Endothelial cell of umbilical vein (primary cell): ENCODE data around the gene WTAP. TPM values are rescaled to one million over a fixed set of nuclear protein-coding genes. Genes with fewer than 3 reads are reported as not detected.

Experiments used
- BruUV-seq: library from RNA; stranded (reverse); fragments of 400-500 nt; replicated peaks from 2 replicates; lab custom pipeline; 2021; lab: Mats Ljungman, UMichigan
- CTCF ChIA-PET: fragments of 300-600, 350-600 bp; sonication (Branson Sonifier 250); formaldehyde crosslinking; loops from one replicate; lab custom pipeline; 2021; ENCODE audit warnings: antibody characterized with exemption, inconsistent platforms; lab: Charles Lee
- POLR2A ChIA-PET: fragments of 300-600, 350-600 bp; sonication (Branson Sonifier 250); formaldehyde crosslinking; loops from one replicate; lab custom pipeline; 2021; ENCODE audit warnings: antibody characterized with exemption, inconsistent platforms; lab: Charles Lee
- DNase-seq: peaks from one replicate; pipeline ENCODE4 v3.0.0-alpha.2; 2011; ENCODE audit warnings: low read depth, low spot score
- FAIRE-seq: peaks from 2 replicates; lab custom pipeline; 2011; peaks lifted over from hg19 to GRCh38; lab: Jason Lieb, UNC
- H2AFZ ChIP-seq: 2 replicates; pipeline ENCODE4 v1.6.0; 2012; ENCODE audit warnings: low read depth, low read length, control low read depth, inconsistent platforms
- H3K27ac ChIP-seq: 2 replicates; pipeline ENCODE4 v1.5.1; 2011; ENCODE audit warnings: low read depth, mild to moderate bottlenecking, control low read depth, low read length, moderate library complexity; ENCODE audit not compliant: insufficient read depth
- H3K27me3 ChIP-seq, 2 experiments: 2 replicates each; pipeline versions ENCODE4 v1.6.0 to v1.6.1; 2011; ENCODE audit warnings: low read length in 2 of 2, mixed read lengths in 1 of 2; ENCODE audit not compliant: control insufficient read depth in 2 of 2, insufficient read depth in 2 of 2
- H3K36me3 ChIP-seq, 2 experiments: 2 replicates in 1 of 2; 3 replicates in 1 of 2; pipeline ENCODE4 v1.5.1; 2011; ENCODE audit warnings: low read length in 2 of 2, mild to moderate bottlenecking in 1 of 2, moderate library complexity in 1 of 2; ENCODE audit not compliant: control insufficient read depth in 2 of 2, insufficient read depth in 2 of 2; ENCODE audit errors: extremely low read depth in 1 of 2
- H3K4me1 ChIP-seq: 3 replicates; pipeline ENCODE4 v1.5.1; 2011; ENCODE audit warnings: mild to moderate bottlenecking, low read length; ENCODE audit not compliant: control insufficient read depth, insufficient read depth; ENCODE audit errors: extremely low read depth
- H3K4me2 ChIP-seq: 2 replicates; pipeline ENCODE4 v1.6.1; 2011; ENCODE audit warnings: low read length, control low read depth, mixed read lengths; ENCODE audit not compliant: insufficient read depth
- H3K4me3 ChIP-seq, 3 experiments: fragments of 200-600 bp in 1 of 3; sonication (generic), shearing (Covaris generic) in 1 of 3; replicated peaks in 1 of 3; 2 replicates each; pipeline ENCODE4 v1.5.1; 2011 to 2016; ENCODE audit warnings: control low read depth in 3 of 3, low read length in 3 of 3, mild to moderate bottlenecking in 2 of 3, inconsistent platforms in 1 of 3, low read depth in 1 of 3, moderate library complexity in 1 of 3; ENCODE audit not compliant: insufficient read depth in 1 of 3
- H3K79me2 ChIP-seq: 2 replicates; pipeline ENCODE4 v1.6.0; 2012; ENCODE audit warnings: low read length, inconsistent platforms; ENCODE audit not compliant: control insufficient read depth, insufficient read depth
- H3K9ac ChIP-seq: replicated peaks from 2 replicates; pipeline ENCODE3; 2011; ENCODE audit warnings: low read length, control low read depth; ENCODE audit not compliant: insufficient read depth; ENCODE audit errors: extremely low read depth
- H3K9me1 ChIP-seq: replicated peaks from 3 replicates; pipeline ENCODE4 v1.6.0; 2011; ENCODE audit warnings: mild to moderate bottlenecking, low read length; ENCODE audit not compliant: control insufficient read depth, insufficient read depth; ENCODE audit errors: extremely low read depth
- H3K9me3 ChIP-seq: replicated peaks from 2 replicates; pipeline ENCODE4 v1.5.1; 2012; ENCODE audit warnings: low read length, inconsistent platforms; ENCODE audit not compliant: control insufficient read depth, insufficient read depth
- H4K20me1 ChIP-seq: replicated peaks from 2 replicates; pipeline ENCODE3; 2011; ENCODE audit warnings: mild to moderate bottlenecking, low read length; ENCODE audit not compliant: control insufficient read depth, insufficient read depth; ENCODE audit errors: extremely low read depth
- EZH2 ChIP-seq: IDR thresholded peaks from 2 replicates; pipeline ENCODE4 v1.6.1; 2012; ENCODE audit warnings: borderline replicate concordance, low read depth, mild to moderate bottlenecking, moderate library complexity, low read length, inconsistent platforms; ENCODE audit not compliant: severe bottlenecking
- FOS ChIP-seq: IDR thresholded peaks from 2 replicates; pipeline ENCODE4 v1.6.1; 2011; ENCODE audit warnings: mild to moderate bottlenecking, low read length, moderate library complexity, borderline replicate concordance; ENCODE audit not compliant: insufficient read depth
- GATA2 ChIP-seq: IDR thresholded peaks from 2 replicates; pipeline ENCODE4 v1.7.0; 2011; ENCODE audit warnings: low read depth, mild to moderate bottlenecking, moderate library complexity, mixed read lengths, low read length; ENCODE audit not compliant: insufficient read length, insufficient read depth
- JUN ChIP-seq: IDR thresholded peaks from 2 replicates; pipeline ENCODE4 v1.6.1; 2011; ENCODE audit warnings: borderline replicate concordance, low read depth; ENCODE audit not compliant: insufficient read length, insufficient read depth
- MAX ChIP-seq: IDR thresholded peaks from 2 replicates; pipeline ENCODE4 v1.6.1; 2011; ENCODE audit not compliant: insufficient read depth, insufficient read length
- MYC ChIP-seq: IDR thresholded peaks from one replicate; pipeline ENCODE4 v1.6.1; 2011; ENCODE audit warnings: mild to moderate bottlenecking, low read depth, low read length
- POLR2A ChIP-seq: IDR thresholded peaks from 2 replicates; pipeline ENCODE4 v1.6.1; 2012; ENCODE audit warnings: low read depth, mild to moderate bottlenecking, control low read depth, low read length
- POLR2AphosphoS5 ChIP-seq: IDR thresholded peaks from 2 replicates; pipeline ENCODE4 v1.6.1; 2012; ENCODE audit warnings: low read depth, mild to moderate bottlenecking, control low read depth, low read length, moderate library complexity; ENCODE audit not compliant: insufficient read depth
- dilution Hi-C: fragments of 300-500 bp; cut with MboI; formaldehyde crosslinking; loops from one replicate; pipeline ENCODE4 v1.15.0; 2019; ENCODE audit warnings: low sequenced_read_pairs; ENCODE audit not compliant: extremely low pct_ligation_motif_present
- intact Hi-C: fragments of 100-400 bp; cut with micrococcal nuclease; formaldehyde crosslinking; loops from one replicate; pipeline ENCODE4 v1.10.0; 2022
- polyA plus RNA-seq, 4 experiments: library from polyadenylated mRNA; depleted of rRNA in 3 of 4; stranded (reverse) in 3 of 4; unstranded in 1 of 4; fragments of >200 nt; gene quantifications; 2 replicates each; pipeline versions ENCODE4 v1.2.1 to v1.2.3, GENCODE V29; 2011 to 2012; ENCODE audit warnings: missing spikeins in 1 of 4
- total RNA-seq: library from RNA; stranded (reverse); gene quantifications from 2 replicates; pipeline ENCODE4 v1.2.3, GENCODE V29; 2021
- TF ChIP-seq, protein P1 (sequence below), 2 donors: IDR thresholded peaks; 1 replicate in 1 of 2; 2 replicates in 1 of 2; pipeline ENCODE4 v1.5.1; 2011; ENCODE audit warnings: low read length in 2 of 2, mild to moderate bottlenecking in 2 of 2, moderate library complexity in 2 of 2, control low read depth in 1 of 2, inconsistent platforms in 1 of 2, low read depth in 1 of 2; ENCODE audit not compliant: insufficient read depth in 1 of 2; ENCODE audit errors: extremely low read depth in 1 of 2

Gene WTAP
- total and polyA plus RNA-seq, 2 donors (not counting 3 experiments of a cell fraction or from before 2014, with no cell fraction given), result 21.7 to 81.6 TPM

DNA sequence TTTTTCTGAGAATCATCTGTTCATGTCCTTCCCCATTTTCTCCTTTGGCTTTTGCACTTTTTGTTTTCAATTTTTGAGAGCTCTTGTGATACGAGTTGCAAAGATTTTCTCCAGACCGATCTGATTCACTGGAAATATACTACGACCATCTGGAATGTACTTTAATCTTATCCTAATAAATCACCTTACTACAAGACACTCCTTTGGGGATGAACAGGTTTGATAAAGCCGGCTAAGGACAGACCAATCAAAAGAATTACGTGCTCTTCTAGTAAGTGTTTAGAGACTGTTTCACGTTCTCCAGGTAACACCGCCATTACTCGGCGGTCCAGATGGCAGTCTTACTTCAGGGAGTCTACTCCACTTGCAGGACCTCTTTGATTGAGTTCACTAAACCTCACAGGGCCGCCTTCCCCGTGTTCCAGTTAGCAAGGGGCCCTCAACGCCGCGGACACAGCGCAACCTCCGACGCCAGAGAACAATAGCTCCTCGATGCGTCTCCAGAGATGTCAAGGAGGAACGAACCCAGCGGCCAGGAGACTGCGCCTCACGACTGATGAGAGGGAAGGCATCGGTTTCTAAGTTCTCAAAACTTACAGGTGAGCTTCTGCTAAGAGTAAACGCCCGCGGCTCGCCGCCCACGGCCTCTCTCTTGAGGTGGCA is 920 bp upstream of the WTAP start:
- intact Hi-C loops, result no loop called here
- no peaks in the 10 kb centered on the region for H3K9me3 ChIP-seq
- H3K9me1 ChIP-seq, result no peaks in the 10 kb centered on the region
- POLR2A ChIA-PET, result interaction anchor here (0.9 to 3.3 kb wide), 6 partner anchors 9 to 64 kb away, joined by 3 to 21 read pairs (median 4); partner anchors contain the start of genes ACAT2, MRPL18, SOD2 and TCP1
- peak overlapping the region; percentile 95 for H3K4me2 ChIP-seq
- TF ChIP-seq MAX (no peak), MYC (no peak), POLR2AphosphoS5 (no peak), EZH2 (no peak), JUN (no peak), POLR2A (no peak), FOS (no peak), GATA2 (no peak)
- TF ChIP-seq, protein P1, sequence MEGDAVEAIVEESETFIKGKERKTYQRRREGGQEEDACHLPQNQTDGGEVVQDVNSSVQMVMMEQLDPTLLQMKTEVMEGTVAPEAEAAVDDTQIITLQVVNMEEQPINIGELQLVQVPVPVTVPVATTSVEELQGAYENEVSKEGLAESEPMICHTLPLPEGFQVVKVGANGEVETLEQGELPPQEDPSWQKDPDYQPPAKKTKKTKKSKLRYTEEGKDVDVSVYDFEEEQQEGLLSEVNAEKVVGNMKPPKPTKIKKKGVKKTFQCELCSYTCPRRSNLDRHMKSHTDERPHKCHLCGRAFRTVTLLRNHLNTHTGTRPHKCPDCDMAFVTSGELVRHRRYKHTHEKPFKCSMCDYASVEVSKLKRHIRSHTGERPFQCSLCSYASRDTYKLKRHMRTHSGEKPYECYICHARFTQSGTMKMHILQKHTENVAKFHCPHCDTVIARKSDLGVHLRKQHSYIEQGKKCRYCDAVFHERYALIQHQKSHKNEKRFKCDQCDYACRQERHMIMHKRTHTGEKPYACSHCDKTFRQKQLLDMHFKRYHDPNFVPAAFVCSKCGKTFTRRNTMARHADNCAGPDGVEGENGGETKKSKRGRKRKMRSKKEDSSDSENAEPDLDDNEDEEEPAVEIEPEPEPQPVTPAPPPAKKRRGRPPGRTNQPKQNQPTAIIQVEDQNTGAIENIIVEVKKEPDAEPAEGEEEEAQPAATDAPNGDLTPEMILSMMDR (IDR thresholded peaks at IDR 0.05; ENCODE audit: extremely low read depth in 1 of 2, insufficient read depth in 1 of 2, low read depth in 1 of 2, low read length in 2 of 2), result no peak
- CTCF ChIA-PET, result interaction anchor here (0.7 to 2.8 kb wide), 7 partner anchors 9 to 552 kb away, joined by 3 to 12 read pairs (median 4); partner anchors contain the start of gene MRPL18
- dilution Hi-C loops, result no loop called here
- no peak for DNase-seq
- peaks cover 21% of the 10 kb centered on the region for H3K4me1 ChIP-seq
- H3K36me3 ChIP-seq, result no peaks in the 10 kb centered on the region
- H3K27ac ChIP-seq, result peak overlapping the region; percentile 92
- H2AFZ ChIP-seq, result peak overlapping the region; percentile 81
- H3K4me3 ChIP-seq, result peak overlapping the region; percentile 54 to 89 (median 84)
- no peaks in the 10 kb centered on the region for H3K27me3 ChIP-seq
- H3K9ac ChIP-seq, result peak overlapping the region; percentile 95
- BruUV-seq, result TSS peak; percentile 73
- no peak for FAIRE-seq
- H3K79me2 ChIP-seq, result peaks cover 59% of the 10 kb centered on the region
- H4K20me1 ChIP-seq, result peaks cover 14% of the 10 kb centered on the region
